Breast epithelium (tissue), 3 donors: ENCODE data around the gene ERGIC2.

Source experiments
- CTCF ChIP-seq, 3 donors: fragments of 450-650 bp; IDR thresholded peaks; one replicate each; pipeline ENCODE4 v1.5.1; 2016 to 2017; ENCODE audit warnings: antibody characterized with exemption in 3 of 3, mild to moderate bottlenecking in 3 of 3, moderate library complexity in 3 of 3
- POLR2A ChIP-seq: fragments of 450-650 bp; IDR thresholded peaks from one replicate; pipeline ENCODE4 v1.6.1; 2016; ENCODE audit warnings: antibody characterized with exemption, mild to moderate bottlenecking, moderate library complexity
- POLR2AphosphoS5 ChIP-seq, 3 donors: sonication (generic); formaldehyde crosslinking; IDR thresholded peaks; one replicate each; pipeline ENCODE4 v1.6.1; 2017; ENCODE audit warnings: antibody characterized with exemption in 3 of 3

DNA sequence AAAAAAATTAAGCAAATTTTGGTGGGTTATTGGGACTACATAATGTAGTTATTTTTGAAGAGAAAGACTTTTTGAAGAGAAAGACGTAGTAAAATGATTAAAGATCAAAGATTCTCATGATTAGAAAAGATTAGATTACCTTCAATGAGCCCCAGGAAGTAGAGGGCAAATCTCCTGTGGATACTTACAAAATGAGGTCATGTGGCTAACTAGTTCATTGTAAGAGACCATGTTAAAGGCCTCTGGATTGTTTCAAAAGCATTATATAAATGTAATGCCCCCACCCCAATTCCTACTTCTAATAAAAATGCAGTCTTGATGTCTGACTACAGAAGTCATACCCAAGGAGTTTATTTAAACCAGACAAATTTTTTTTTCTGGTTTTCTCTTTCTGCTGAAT, 93.3 kb downstream of the ERGIC2 start:
- no peak for TF ChIP-seq CTCF (IDR thresholded peaks at IDR 0.05)
- TF ChIP-seq POLR2A, result no peak
- no peak for TF ChIP-seq POLR2AphosphoS5 (IDR thresholded peaks at IDR 0.05)
